Cardiac muscle cell (in vitro differentiated cells and primary cell): Measurements from ENCODE around the gene NACC1. TPM values are rescaled to one million over a fixed set of nuclear protein-coding genes. Genes with fewer than 3 reads are reported as not detected.

Source experiments
- DNase-seq, 2 donors: peaks; one replicate each; pipeline versions ENCODE4 v3.0.0 to v3.0.0-alpha.2; 2010 to 2017; ENCODE audit warnings: low read depth in 1 of 2, low spot score in 1 of 2
- H3K27ac ChIP-seq: fragments of 200-600 bp; sonication (generic); 2 replicates; pipeline ENCODE4 v1.5.1; 2016
- H3K27me3 ChIP-seq: fragments of 200-600 bp; sonication (generic); 2 replicates; pipeline ENCODE4 v1.6.0; 2016; ENCODE audit warnings: control low read depth
- H3K36me3 ChIP-seq: fragments of 200-600 bp; sonication (generic); 2 replicates; pipeline ENCODE4 v1.5.1; 2016; ENCODE audit warnings: control low read depth
- H3K4me1 ChIP-seq: fragments of 200-600 bp; sonication (generic); 2 replicates; pipeline ENCODE4 v1.8.1; 2017; ENCODE audit warnings: low read depth, mild to moderate bottlenecking, mixed run types
- H3K4me3 ChIP-seq: fragments of 200-600 bp; sonication (generic); 2 replicates; pipeline ENCODE4 v1.5.1; 2016; ENCODE audit warnings: mild to moderate bottlenecking
- H3K9me3 ChIP-seq: fragments of 200-600 bp; sonication (generic); 2 replicates; pipeline ENCODE4 v1.5.1; 2017; ENCODE audit warnings: low read depth, mild to moderate bottlenecking, control low read depth
- polyA plus RNA-seq: library from polyadenylated mRNA; unstranded; fragments of >200 nt; fragmentation: Nextera tagmentation; extraction: Ambion mirVana; gene quantifications from 2 replicates; pipeline ENCODE4 v1.2.1, GENCODE V29; 2016
- total RNA-seq: library from RNA; depleted of rRNA; stranded (reverse); fragments of >200 nt; gene quantifications from 2 replicates; pipeline ENCODE4 v1.2.3, GENCODE V29; 2016
- TF ChIP-seq, protein P1 (sequence below): IDR thresholded peaks from 2 replicates; pipeline ENCODE4 v1.5.1; 2012; ENCODE audit warnings: low read depth, mild to moderate bottlenecking, low read length

The NACC1 gene
- total and polyA plus RNA-seq, 2 experiments from 2014 or later, result 13.3 to 75.1 TPM

DNA sequence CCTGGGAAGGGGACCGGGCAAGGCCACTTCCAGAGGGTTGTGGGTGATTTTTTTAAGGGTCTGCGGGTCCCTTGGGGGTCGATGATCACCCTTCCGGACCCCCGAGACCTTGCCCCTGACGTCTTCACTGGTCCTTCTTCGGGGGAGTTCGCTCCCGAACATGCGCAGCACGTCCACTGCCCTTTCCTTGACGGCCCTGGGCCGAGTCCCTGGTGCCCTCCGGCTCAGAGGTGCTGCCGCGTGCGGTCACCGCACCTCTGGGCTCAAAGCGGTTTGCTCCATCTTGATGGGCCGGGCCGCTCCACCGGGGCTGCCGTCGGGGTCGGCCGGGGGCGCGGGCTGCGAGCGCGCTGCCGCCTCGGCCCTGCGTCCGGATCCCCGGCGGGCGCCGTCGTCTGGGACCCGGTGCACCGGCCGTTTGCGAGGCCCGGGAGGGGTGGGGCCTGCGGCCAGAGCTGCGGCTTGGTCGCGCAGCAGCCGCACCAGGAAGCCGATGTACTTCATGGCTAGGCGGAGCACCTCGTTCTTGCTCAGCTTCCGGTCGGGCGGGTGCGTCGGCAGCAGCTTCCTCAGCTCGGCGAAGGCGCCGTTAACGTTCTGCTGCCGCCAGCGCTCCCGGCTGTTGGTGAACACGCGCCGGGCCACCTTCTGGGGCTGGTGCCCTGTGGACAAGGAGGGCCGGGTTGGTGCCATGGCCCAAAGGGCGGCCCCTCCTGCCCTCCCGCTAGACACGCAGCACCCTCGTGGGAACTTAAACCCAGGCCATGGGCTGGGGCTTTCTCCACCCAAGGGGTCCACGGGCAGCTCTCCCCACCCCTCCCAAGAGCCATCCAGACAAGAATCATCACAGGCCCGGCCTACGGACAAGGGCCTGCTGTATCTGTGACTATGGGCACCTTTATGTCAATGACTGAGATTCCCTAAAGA lies 18.7 kb upstream of the NACC1 start:
- Histone ChIP-seq H3K9me3 (no peaks in the 10 kb centered on the region), H3K4me1 (peaks cover 10% of the 10 kb centered on the region), H3K27me3 (peaks cover 75% of the 10 kb centered on the region), H3K36me3 (no peaks in the 10 kb centered on the region), H3K27ac (no peak overlapping the region), H3K4me3 (no peak overlapping the region)
- peak in 1 of 2 donors; percentile 68 for DNase-seq
- TF ChIP-seq, protein P1, sequence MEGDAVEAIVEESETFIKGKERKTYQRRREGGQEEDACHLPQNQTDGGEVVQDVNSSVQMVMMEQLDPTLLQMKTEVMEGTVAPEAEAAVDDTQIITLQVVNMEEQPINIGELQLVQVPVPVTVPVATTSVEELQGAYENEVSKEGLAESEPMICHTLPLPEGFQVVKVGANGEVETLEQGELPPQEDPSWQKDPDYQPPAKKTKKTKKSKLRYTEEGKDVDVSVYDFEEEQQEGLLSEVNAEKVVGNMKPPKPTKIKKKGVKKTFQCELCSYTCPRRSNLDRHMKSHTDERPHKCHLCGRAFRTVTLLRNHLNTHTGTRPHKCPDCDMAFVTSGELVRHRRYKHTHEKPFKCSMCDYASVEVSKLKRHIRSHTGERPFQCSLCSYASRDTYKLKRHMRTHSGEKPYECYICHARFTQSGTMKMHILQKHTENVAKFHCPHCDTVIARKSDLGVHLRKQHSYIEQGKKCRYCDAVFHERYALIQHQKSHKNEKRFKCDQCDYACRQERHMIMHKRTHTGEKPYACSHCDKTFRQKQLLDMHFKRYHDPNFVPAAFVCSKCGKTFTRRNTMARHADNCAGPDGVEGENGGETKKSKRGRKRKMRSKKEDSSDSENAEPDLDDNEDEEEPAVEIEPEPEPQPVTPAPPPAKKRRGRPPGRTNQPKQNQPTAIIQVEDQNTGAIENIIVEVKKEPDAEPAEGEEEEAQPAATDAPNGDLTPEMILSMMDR, result no peak

DNA sequence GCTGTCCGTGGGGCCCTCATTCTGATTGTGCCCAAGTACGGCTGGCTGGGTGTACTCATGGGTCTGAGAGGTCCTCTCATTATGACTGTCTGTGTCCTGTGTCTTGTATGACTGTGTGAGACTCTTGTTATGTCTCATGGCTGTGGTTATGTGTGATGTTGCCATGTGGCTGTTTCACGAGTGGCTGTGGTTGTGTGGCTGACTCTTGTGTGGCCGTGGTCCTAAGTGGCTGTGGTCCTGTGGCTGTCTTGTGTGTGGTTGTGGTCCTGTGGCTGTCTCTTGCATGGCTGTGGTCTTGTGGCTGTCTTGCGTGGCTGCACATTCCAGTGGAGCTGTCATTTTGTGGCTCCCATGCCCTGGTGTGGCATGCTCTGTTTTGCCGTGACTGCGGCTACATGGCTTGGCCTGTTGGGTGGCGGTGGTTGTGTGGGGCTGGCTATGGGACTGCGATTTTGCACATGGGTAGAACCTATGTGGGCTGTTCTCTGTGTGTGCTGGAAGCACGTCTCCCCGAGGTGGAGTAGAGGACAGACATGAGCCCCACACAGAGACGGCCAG lies 18.0 kb upstream of the NACC1 start:
- no peaks in the 10 kb centered on the region for H3K9me3 ChIP-seq
- no peak for DNase-seq
- no peak overlapping the region for H3K4me3 ChIP-seq
- H3K27me3 ChIP-seq, result peaks cover 68% of the 10 kb centered on the region
- no peaks in the 10 kb centered on the region for H3K36me3 ChIP-seq
- peaks cover 10% of the 10 kb centered on the region for H3K4me1 ChIP-seq
- TF ChIP-seq, protein P1, result no peak
- no peak overlapping the region for H3K27ac ChIP-seq

DNA sequence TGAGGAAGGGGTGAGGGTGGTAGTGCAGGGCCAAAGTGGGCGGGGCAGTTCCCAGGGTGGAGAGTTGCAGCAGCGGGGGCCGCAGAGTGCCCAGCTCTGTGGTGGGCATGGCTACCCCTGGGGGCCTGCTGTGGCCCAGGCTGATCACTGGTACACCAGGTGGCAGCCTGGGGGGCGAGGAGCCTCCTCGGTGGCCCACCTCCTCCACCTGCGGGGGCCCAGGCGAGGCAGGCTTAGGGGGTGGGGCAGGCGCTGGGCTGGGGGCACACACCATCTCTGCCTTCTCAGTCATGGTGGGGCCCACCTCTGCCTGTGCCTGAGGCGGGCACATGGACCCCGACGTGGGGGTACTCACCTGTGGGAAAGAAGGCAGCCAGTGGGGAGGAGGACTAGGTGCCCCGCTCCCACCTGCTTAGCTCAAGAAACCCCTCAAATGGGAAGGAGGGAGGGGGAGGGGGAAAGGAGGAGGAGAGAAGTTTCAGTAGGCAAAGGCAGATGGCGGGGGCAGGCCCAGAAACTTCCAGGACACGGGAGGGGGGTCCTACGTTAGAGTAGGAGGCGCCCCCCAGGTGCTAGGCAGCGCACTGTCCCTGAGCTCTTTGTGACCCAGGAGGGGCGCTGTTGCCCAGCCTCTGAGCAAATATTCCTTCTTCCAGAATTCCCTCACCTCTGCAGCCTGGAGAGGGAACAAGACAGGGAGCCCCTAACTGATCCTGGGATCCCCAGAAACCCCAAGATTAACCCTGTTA lies 17.0 kb upstream of the NACC1 start:
- H3K9me3 ChIP-seq, result no peaks in the 10 kb centered on the region
- H3K4me3 ChIP-seq, result no peak overlapping the region
- TF ChIP-seq, protein P1, result peak; percentile 29
- peaks cover 7% of the 10 kb centered on the region for H3K4me1 ChIP-seq
- no peak overlapping the region for H3K27ac ChIP-seq
- H3K27me3 ChIP-seq, result peaks cover 59% of the 10 kb centered on the region
- no peaks in the 10 kb centered on the region for H3K36me3 ChIP-seq
- no peak for DNase-seq

DNA sequence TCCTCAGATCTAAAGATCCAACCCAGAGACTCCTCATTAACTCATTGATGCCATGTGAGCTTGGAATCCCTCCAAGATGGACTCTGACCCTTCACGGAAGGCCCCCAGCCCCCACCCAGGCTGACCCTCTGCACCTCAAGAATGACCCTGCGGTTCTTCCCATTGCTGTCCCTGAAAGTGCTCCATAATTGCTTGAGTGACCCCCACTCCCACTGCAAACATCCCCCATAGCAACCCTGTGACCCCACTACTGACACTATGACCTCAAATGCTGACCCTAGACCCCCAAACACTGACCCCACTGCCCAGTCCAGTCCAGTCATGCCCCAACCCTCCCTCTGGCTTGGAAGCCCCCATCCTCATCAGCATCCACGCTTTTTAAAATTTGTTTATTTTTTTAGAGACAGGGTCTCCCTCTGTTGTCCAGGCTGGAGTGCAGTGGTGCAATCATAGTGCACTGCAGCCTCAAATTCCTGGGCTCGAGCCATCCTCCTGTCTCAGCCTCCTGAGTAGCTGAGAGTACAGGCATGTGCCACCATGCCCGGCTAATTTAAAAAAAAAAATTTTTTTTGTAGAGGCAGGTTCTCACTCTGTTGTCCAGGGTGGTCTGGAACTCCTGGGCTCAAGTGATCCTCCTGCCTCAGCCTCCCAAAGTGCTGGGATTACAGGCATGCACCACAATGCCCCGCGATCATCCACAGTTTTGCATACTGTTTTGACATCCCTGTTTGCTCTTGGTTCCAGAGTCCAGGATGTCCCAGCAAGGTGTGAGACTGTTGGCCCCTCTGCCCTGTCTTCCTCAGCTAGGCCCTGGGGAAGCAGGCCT lies 16.3 kb upstream of the NACC1 start:
- DNase-seq, result no peak
- H3K27me3 ChIP-seq, result peaks cover 51% of the 10 kb centered on the region
- H3K4me1 ChIP-seq, result peaks cover 7% of the 10 kb centered on the region
- H3K36me3 ChIP-seq, result no peaks in the 10 kb centered on the region
- no peaks in the 10 kb centered on the region for H3K9me3 ChIP-seq
- TF ChIP-seq, protein P1, result no peak
- H3K27ac ChIP-seq, result no peak overlapping the region
- no peak overlapping the region for H3K4me3 ChIP-seq

DNA sequence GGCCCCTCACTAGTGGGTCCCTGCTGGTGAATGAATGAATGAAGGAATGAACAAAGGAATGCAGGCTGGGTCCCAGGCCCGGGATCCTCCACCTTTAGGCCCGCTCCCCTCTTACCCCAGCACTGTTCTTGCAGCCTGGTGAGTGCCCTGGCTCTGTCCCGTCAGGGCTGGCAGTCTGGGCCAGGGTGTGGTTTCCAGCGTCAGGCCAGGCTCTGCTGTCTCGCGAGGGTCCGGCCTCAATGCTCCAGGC lies 15.7 kb upstream of the NACC1 start:
- Histone ChIP-seq H3K9me3 (no peaks in the 10 kb centered on the region), H3K36me3 (no peaks in the 10 kb centered on the region), H3K27me3 (peaks cover 45% of the 10 kb centered on the region), H3K27ac (no peak overlapping the region), H3K4me1 (peaks cover 7% of the 10 kb centered on the region), H3K4me3 (peak overlapping the region; percentile 8)
- DNase-seq, result no peak
- TF ChIP-seq, protein P1, result no peak
